ENCODE measurements around the gene NAA15.
"Not testable (repeated sequence)": the region's sequence is repeated elsewhere in the genome, so short reads cannot be mapped to it uniquely, and the experiment has no call there.

NAA15 gene

GRCh38 chr4:139301113-139301820, at the start of gene NAA15:
Gene NAA15 (plus strand): TSS chr4:139301505. CDS start chr4:139301778, 273 bp downstream.
- DNase-seq, result peak; percentile 63 to 90

- no peak for DNase-seq
Observed at GRCh38 chr4:139253046-139253445, 48.3 kb upstream of the NAA15 start.

GRCh38 chr4:139253713-139254112, 47.6 kb upstream of the NAA15 start:
- DNase-seq, result no peak

DNA sequence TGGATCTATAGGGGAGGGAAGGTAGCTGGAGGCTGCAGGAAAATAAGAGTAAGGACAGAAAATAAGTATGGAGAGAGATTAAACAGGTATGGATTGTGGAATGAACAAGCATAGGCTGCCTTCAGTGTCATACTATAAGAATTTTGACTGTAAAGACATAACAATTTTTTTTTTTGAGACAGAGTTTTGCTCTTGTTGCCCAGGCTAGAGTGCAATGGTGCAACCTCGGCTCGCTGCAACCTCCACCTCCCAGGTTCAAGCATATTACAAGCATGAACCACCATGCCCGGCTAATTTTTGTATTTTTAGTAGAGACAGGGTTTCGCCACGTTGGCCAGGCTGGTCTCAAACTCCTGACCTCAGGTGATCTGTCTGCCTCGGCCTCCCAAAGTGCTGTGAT, 45.7 kb upstream of the NAA15 start:
- DNase-seq, result not testable (repeated sequence)

DNA sequence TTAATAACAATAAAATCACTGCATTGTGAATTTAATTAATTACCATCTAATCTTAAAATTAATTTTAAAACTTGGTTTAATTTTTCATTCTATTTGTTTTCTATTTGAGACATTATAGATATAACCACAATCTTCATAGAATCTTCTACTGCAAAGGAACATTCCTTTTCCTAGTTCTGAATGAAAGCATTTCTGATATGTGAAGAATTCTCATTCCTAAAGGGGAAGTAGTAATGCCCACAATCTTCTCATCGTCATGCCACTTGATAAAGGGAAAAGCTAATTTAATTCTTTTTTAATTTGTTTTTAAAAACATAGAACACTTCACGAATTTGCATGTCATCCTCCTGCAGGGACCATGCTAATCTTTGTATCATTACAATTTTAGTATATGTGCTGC, 45.0 kb upstream of the NAA15 start:
- DNase-seq, result no peak

DNA sequence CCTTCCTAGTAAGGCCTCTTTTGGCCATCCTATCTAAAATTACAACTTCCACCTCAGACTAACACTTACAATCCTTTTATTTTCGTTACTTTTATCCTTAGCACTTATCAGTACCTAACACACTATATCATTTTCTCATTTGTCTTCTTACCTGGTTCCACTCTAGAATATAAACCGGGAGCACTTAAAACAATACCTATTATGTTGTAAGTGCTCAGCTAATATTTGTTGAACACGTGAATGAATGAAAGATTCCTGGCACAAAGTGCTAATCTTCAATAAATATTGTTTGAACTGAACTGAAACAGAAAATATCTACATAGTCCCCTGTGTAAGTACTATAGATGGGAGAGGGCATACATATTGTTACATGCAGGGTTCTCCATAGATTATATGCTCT, 35.7 kb upstream of the NAA15 start:
- DNase-seq, result no peak

GRCh38 chr4:139266208-139266582, 35.1 kb upstream of the NAA15 start:
- no peak for DNase-seq

GRCh38 chr4:139266583-139267257, 34.6 kb upstream of the NAA15 start:
- no peak for DNase-seq

DNA sequence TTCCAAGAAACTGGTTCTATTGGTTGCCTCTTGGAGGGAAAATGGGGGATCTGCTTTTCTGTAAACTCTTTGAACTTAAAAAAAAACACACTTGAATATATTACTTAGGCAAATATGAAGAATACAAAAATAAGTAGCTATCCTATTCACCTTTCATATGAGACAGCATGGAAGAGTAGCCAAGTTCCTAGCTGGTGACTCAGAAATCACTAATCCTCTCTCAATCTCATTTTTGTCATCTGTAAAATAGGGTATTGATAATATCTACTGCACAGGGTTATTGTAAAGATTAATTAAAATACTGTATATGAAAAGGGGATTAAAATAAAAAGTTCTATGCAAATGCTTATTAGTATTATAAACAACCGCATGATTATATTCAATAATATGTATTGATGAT, 34.0 kb upstream of the NAA15 start:
- no peak for DNase-seq

DNA sequence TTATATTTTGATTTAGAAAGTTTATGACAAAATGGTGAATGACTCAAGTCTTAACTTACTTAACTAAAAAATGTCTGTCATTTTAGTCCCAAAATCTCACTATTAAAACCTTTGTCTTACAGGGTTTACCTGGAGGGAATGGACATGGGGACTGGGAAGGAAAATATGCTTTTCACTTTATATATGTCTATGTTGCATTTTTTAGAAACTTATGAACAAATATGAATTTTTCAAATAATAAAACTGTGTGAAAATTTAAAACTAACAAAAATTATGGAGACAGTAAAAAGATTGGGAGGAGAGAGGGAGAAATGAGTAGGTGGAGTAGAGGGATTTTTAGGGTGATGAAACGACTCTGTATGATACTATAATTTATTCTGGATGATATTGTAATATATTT, 27.5 kb upstream of the NAA15 start:
- no peak for DNase-seq

DNA sequence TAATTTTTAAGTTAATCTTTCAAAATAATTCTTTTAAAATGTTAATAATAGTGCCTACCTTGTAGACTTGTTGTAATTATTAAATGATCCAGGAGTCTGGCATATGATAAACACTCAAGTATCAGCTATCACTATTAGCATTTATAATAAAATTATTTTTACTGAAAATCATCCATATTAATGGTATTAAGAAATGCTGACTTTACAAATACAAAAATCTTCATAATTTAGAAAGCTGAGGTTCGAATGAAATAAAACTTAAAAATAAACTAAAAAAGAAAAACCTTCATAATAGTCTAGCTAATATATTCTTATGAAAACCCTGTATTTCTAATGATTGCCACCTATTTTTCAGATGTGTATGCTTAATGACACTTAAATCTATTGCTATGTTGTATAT, 26.5 kb upstream of the NAA15 start:
- no peak for DNase-seq

GRCh38 chr4:139275281-139275735, 26.0 kb upstream of the NAA15 start:
- no peak for DNase-seq

DNA sequence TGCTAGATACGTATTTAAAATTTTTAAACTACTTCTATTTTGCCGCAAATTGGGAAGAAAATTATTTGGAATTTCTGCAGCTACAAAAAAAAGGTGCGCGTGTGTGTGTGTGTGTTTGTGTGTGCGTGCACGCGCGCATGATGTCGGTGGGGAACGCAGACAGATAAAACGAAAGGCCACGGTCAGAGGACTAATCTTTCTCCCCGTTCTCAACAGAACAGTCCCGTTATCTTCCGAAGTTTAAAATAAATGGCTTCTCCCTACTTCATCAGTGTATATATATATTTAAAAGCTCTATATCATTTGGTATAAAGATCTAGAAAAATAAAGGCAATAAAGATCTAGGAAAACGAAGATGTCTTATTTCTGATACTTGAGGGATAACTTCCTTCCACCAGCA, 22.8 kb upstream of the NAA15 start:
- DNase-seq, result no peak

GRCh38 chr4:139278912-139279759, 22.2 kb upstream of the NAA15 start:
- DNase-seq, result no peak

GRCh38 chr4:139279760-139280620, 21.3 kb upstream of the NAA15 start, which contains the start of gene MGARP:
Gene MGARP (minus strand): TSS chr4:139280225. CDS start chr4:139280158, 67 bp downstream.
- peak in 1 of 2 experiments; percentile 9 for DNase-seq

DNA sequence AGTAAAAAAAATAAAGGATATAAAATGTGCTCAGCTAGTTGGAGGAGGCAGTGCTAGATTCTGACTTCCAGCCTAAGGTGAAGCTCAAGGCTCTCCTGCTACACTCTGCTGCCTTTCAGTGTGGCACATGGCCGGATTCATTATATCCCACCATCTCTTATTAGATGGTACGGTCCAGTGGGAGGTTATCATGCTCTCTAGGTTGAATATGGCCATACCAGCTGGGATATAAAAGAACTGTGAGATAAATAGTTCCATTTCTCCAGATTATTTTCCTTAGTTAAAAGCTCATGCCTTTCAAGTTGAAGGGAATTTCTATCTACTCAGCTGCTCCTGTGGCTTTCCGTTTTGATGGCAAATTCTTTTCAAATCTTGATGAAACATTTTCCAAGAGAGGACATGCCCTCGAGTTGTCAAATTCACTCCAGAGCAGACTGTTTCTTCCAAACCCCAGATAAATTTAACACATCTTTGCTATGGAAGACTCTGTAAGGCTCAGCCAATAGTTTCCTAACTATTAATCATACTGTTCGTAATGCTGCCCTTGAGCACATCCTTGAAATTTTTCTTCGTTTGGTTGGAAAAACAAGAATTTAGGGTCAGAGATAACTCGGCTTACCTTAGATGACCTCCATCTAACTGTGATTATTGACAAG, 19.1 kb upstream of the NAA15 start:
- DNase-seq, result no peak

- no peak for DNase-seq
Observed at GRCh38 chr4:139282721-139283075, 18.6 kb upstream of the NAA15 start.

DNA sequence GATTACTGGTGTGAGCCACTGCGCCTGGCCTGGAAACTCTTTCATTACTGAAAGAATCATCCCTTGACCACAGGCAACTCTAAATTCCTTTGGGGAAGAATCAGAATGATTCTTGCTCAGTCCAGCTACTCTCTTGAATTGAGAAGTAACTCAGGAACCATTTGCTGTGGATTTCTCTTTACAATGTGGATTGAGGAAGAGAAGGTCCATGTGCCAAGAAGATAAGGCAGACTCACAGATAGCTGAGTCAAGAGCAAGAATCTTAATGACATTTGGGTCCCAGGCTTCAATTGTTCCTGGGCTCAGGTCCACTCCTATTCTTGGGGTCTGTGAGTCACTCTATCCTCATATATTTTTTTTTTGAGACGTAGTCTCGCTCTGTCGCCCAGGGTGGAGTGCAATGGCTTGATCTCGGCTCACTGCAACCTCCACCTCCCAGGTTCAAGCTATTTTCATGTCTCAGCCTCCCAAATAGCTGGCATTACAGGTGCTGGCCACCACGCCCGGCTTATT, 15.1 kb upstream of the NAA15 start:
- no peak for DNase-seq

DNA sequence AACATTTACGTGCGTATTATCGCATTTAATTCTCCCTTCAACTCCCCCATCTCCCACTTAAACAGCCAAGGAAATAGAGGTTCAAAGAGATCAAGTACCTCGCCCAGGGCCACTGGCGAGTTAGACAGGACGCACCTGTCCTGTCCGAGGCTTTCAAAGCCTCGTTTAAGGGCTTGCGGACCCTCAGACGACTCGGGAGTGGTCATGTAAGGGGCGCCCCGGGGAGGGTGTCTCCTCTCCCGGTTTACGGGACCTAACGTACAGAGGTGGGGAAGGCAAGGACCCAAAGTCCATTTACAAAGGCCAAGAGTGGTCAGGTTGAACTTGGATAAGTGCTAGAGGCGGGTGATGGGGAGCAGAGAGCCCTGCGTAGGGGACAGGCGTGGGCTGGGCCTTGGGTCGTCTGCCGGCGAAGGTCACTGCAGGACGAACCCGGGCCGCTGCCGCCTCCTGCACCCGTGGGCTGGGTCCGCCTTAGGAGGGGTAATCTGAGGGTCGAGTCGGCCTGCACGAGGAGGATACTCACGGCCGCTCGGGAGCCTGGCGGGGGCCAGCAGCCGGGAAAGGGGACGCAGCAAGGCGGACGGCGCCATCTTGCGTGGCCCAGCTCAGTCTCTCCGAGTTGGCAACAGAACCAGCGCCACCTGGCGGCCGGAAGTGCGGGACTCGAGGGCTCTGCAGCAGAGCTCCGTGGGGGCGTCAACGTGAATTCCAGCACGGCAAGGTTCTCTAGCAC, 5.9 kb upstream of the NAA15 start:
- DNase-seq, result peak in 1 of 2 experiments; percentile 87

GRCh38 chr4:139295942-139296299, 5.4 kb upstream of the NAA15 start:
- DNase-seq, result no peak

- no peak for DNase-seq
Observed at GRCh38 chr4:139297001-139297410, 4.3 kb upstream of the NAA15 start.
